ENCODE data around the gene PPM1M.

PPM1M gene

GRCh38 chr3:52289338-52289746 is 43.8 kb downstream of the PPM1M start:
- DNase-seq (ENCODE audit: extremely low spot score): no peak
- POLR2A ChIA-PET: interaction anchor here (2.4 to 3.2 kb wide), 2 partner anchors 11 to 49 kb away, joined by 15 to 47 read pairs; partner anchors contain the start of gene WDR82
- no peak for TF ChIP-seq FOXA1 (IDR thresholded peaks at IDR 0.05)
- no peak for TF ChIP-seq CTBP1 (IDR thresholded peaks at IDR 0.05; ENCODE audit: borderline replicate concordance)
- TF ChIP-seq TARDBP (IDR thresholded peaks at IDR 0.05): no peak
- no peak for TF ChIP-seq PKNOX1 (IDR thresholded peaks at IDR 0.05)
- TF ChIP-seq HDGF (IDR thresholded peaks at IDR 0.05; ENCODE audit: borderline replicate concordance): no peak
- TF ChIP-seq FOXK2 (IDR thresholded peaks at IDR 0.05): no peak
- TF ChIP-seq LEF1 (IDR thresholded peaks at IDR 0.05; ENCODE audit: borderline replicate concordance): no peak
- TF ChIP-seq SP1 (IDR thresholded peaks at IDR 0.05): no peak
- no peak for TF ChIP-seq L3MBTL2 (conservative IDR thresholded peaks at IDR 0.05)
- TF ChIP-seq NFRKB (IDR thresholded peaks at IDR 0.05): no peak
- CTCF ChIA-PET: interaction anchor here (0.9 to 1.3 kb wide), 2 partner anchors 50 to 52 kb away, joined by 3 to 6 read pairs; no protein-coding TSS in a partner anchor

- CTCF ChIA-PET: interaction anchor here (0.9 kb wide), 1 partner anchor 52 kb away, joined by 3 read pairs; no protein-coding TSS in a partner anchor
- TF ChIP-seq NFRKB (IDR thresholded peaks at IDR 0.05) (no peak), BHLHE40 (IDR thresholded peaks at IDR 0.05; ENCODE audit: borderline replicate concordance) (no peak), FOXK2 (IDR thresholded peaks at IDR 0.05) (no peak), SUZ12 (IDR thresholded peaks at IDR 0.05) (no peak), TARDBP (IDR thresholded peaks at IDR 0.05) (no peak), ARNT (IDR thresholded peaks at IDR 0.05) (no peak), SP1 (IDR thresholded peaks at IDR 0.05) (no peak), HDGF (IDR thresholded peaks at IDR 0.05; ENCODE audit: borderline replicate concordance) (no peak), CTBP1 (IDR thresholded peaks at IDR 0.05; ENCODE audit: borderline replicate concordance) (no peak), FOXA1 (IDR thresholded peaks at IDR 0.05) (no peak), ZNF384 (IDR thresholded peaks at IDR 0.05) (no peak), ELF4 (IDR thresholded peaks at IDR 0.05) (no peak), FOXM1 (IDR thresholded peaks at IDR 0.05; ENCODE audit: borderline replicate concordance) (no peak), L3MBTL2 (conservative IDR thresholded peaks at IDR 0.05) (no peak), LEF1 (IDR thresholded peaks at IDR 0.05; ENCODE audit: borderline replicate concordance) (no peak), PKNOX1 (IDR thresholded peaks at IDR 0.05) (no peak)
- POLR2A ChIA-PET: interaction anchor here (3.2 kb wide), 1 partner anchor 12 kb away, joined by 47 read pairs; the partner anchor contains the start of gene WDR82
- no peak for DNase-seq (ENCODE audit: extremely low spot score)
Measured at GRCh38 chr3:52289747-52290595, 44.4 kb downstream of the PPM1M start.

GRCh38 chr3:52290596-52291507 is 45.3 kb downstream of the PPM1M start:
- ChIA-PET CTCF (no interaction called here), POLR2A (no interaction called here)
- TF ChIP-seq BHLHE40 (IDR thresholded peaks at IDR 0.05; ENCODE audit: borderline replicate concordance): no peak
- TF ChIP-seq TARDBP (IDR thresholded peaks at IDR 0.05): no peak
- no peak for TF ChIP-seq SUZ12 (IDR thresholded peaks at IDR 0.05)
- no peak for TF ChIP-seq ELF4 (IDR thresholded peaks at IDR 0.05)
- TF ChIP-seq CTBP1 (IDR thresholded peaks at IDR 0.05; ENCODE audit: borderline replicate concordance): no peak
- no peak for TF ChIP-seq ARNT (IDR thresholded peaks at IDR 0.05)
- TF ChIP-seq LEF1 (IDR thresholded peaks at IDR 0.05; ENCODE audit: borderline replicate concordance): no peak
- no peak for TF ChIP-seq FOXK2 (IDR thresholded peaks at IDR 0.05)
- TF ChIP-seq ZNF384 (IDR thresholded peaks at IDR 0.05): no peak
- no peak for TF ChIP-seq SP1 (IDR thresholded peaks at IDR 0.05)
- no peak for TF ChIP-seq PKNOX1 (IDR thresholded peaks at IDR 0.05)
- TF ChIP-seq FOXM1 (IDR thresholded peaks at IDR 0.05; ENCODE audit: borderline replicate concordance): no peak
- no peak for DNase-seq (ENCODE audit: extremely low spot score)

- no peak for DNase-seq (ENCODE audit: extremely low spot score)
- ChIA-PET POLR2A (no interaction called here), CTCF (interaction anchor here (1.7 kb wide), 1 partner anchor 48 kb away, joined by 6 read pairs; no protein-coding TSS in a partner anchor)
- TF ChIP-seq FOXA1 (IDR thresholded peaks at IDR 0.05) (no peak), CTBP1 (IDR thresholded peaks at IDR 0.05; ENCODE audit: borderline replicate concordance) (no peak), ARNT (IDR thresholded peaks at IDR 0.05) (no peak), NFRKB (IDR thresholded peaks at IDR 0.05) (no peak), L3MBTL2 (conservative IDR thresholded peaks at IDR 0.05) (no peak), SUZ12 (IDR thresholded peaks at IDR 0.05) (no peak), FOXM1 (IDR thresholded peaks at IDR 0.05; ENCODE audit: borderline replicate concordance) (no peak), HDGF (IDR thresholded peaks at IDR 0.05; ENCODE audit: borderline replicate concordance) (no peak), FOXK2 (IDR thresholded peaks at IDR 0.05) (no peak), ELF4 (IDR thresholded peaks at IDR 0.05) (no peak), LEF1 (IDR thresholded peaks at IDR 0.05; ENCODE audit: borderline replicate concordance) (no peak)
Measured at GRCh38 chr3:52291508-52292181, 46.1 kb downstream of the PPM1M start.
